GM18909 (cell line): ENCODE data around the gene RNF149.

Source experiments
- ATAC-seq: cut with Tn5 transposase; IDR thresholded peaks from one replicate; pipeline ENCODE4 v1.9.1; 2021; ENCODE audit warnings: mild to moderate bottlenecking; ENCODE audit not compliant: unreplicated experiment, poor library complexity

Gene RNF149

GRCh38 chr2:101300164-101300563 is 8.3 kb downstream of the RNF149 start:
- no peak for ATAC-seq

GRCh38 chr2:101299604-101300003 is 8.9 kb downstream of the RNF149 start:
- no peak for ATAC-seq

DNA sequence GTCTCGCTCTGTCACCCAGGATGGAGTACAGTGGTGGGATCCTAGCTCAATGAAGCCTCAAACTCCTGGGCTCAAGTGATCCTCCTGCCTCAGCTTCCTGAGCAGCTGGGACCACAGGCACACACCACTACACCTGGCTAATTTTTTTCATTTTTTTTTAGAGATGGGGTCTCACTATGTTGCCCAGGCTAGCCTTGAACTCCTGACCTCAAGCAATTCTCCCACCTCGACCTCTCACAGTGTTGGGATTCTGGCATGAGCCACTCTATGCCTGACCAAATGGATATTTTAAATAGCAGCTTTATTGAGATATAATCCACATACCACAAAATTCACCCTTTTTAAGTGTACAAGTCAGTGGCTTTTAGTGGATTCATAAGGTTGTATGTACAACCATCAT is 11.1 kb downstream of the RNF149 start:
- ATAC-seq: no peak

- ATAC-seq: no peak
These were observed 12.1 kb downstream of the RNF149 start for GRCh38 chr2:101296371-101296770.

- no peak for ATAC-seq
These were observed 12.6 kb downstream of the RNF149 start for GRCh38 chr2:101295895-101296294.

DNA sequence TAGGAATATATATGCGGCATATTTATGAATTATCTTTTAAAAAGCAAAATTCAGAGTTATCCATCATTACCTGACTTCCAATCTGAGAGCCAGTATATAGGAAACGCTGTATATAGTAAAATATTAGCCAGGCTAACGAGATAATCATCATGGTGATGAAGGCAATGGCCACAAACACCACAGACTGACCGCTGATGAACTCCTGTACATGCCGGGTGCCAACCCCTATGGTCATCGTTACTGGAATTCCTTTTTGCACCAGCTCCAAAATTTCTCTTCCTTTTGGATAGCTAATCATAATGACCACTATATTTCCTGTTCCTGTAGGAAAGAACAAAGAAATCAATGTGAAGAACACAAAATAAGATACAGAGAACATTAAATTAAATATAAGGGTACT is 13.6 kb downstream of the RNF149 start:
- no peak for ATAC-seq

DNA sequence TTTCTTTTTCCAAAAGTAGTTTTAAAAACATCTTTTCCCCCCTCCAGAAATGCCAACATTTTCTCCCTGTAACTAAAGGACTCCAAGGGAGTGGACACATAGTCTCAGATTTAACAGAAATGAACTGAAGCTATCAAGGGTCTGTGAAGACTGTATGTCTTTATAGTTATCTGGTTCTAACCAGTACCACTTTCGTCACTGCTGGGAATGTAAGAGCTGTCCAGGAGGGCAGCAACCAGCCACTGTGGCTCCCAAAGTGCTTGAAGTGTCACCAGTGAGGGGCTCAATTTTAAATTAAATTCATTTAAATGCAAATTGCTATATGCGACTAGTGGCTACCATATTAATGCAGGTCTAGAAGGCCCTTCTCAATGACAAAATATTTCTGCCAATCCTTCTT is 15.0 kb downstream of the RNF149 start:
- no peak for ATAC-seq

DNA sequence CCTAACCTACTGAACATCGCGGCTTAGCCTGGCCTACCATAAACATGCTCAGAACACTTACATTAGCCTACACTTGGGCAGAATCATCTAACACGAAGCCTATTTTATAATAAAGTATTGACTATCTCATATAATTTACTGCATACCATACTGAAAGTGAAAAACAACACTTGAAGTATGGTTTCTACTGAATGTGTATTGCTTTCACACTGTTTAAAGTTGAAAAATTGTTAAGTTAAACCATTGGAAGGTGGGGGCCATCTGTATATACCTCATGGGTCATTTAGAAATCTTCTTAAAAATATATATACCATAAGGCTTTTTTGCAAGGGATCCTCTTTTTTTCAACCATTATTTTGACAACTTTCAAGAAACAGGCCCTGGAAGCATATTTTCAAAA is 16.5 kb downstream of the RNF149 start:
- no peak for ATAC-seq

DNA sequence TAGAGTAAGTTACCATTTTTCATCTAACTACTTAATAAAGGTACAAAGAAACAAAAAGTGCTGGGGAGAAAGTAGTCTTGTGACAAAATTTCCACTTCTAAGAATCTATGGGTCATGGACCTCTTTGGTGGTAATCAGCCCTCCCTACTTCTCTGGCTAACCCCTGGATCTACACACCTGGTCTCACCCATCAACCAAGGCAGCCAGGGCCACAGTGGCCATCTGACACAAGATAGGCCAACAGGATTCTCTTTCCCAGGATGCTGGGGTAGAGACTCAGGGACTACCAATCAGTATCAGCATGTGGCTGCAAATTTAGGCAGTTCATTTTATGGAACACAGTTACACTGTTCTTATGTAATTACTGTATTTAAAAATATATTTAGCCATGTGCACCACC is 17.8 kb downstream of the RNF149 start:
- ATAC-seq: no peak

DNA sequence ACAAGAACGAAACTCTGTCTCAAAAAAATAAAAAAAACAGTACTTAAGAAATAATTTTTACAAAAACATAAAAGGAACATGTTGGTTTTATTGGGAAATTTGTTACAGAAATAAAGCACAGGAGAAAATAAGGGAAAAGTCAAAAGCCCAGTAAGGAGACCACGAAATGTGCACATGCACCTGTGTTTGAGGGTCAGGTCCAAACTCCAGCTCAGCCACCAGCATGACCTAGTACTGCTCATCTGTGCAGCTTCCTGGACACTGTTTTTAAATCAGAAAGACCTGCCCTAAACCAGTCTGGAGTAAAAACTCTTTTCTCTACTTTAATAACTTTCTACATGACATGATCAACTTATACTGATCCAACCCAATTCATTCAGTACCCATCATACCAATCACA is 21.2 kb downstream of the RNF149 start:
- no peak for ATAC-seq

DNA sequence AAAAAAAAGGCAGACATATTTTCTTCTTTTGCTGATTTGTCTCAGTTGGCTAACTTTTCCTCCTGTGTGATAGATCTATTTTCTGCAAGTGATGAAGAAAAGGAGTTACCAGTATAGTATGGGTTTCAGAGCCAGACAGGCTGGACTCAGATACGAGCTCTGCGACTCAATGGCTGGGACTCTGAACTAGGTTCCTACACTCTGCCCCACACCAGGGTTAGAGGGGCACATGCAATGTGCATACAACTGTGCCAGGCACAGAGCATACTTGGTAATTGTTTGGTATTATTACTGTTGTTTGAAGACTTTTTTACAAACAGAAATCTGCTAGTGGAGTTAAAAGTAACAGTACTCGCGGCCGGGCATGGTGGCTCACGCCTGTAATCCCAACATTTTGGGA is 21.8 kb downstream of the RNF149 start:
- no peak for ATAC-seq

- no peak for ATAC-seq
These were observed 25.5 kb downstream of the RNF149 start for GRCh38 chr2:101282980-101283379.

DNA sequence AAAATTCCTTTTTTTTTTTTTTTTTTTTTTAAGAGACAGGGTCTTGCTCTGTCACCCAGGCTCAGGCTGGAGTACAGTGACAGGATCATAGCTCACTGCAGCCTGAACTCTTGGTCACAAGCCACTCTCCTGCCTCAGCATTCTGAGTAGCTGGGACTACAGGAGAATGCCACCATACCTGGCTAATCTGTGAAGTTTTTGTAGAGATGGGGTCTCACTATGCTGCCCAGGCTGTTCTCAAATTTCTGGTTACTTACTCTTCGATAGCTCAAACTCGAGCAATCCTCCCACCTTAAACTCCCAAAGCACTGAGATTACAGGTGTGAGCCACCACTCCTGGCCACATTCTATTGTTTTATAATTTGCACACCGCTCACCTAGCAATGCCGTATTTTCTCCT is 27.0 kb downstream of the RNF149 start:
- no peak for ATAC-seq

DNA sequence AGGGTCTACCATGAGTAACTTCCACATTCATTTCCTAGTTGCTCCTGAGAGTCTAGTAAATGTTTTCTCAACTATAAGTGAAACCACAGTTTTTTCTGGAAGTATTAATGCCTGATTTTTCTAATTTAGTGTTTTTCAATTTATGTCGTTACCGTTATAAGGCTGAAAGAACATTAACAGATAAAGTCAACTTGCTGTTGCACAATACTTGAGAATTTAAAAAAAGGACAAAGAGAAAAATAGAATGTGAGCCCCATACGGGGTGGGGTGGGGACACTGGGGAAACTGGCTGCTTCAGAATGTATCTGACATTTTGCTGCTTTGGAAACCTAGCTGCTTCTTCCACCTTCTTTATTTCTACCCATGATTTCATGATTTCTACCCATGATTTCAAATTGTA is 29.6 kb downstream of the RNF149 start:
- no peak for ATAC-seq

DNA sequence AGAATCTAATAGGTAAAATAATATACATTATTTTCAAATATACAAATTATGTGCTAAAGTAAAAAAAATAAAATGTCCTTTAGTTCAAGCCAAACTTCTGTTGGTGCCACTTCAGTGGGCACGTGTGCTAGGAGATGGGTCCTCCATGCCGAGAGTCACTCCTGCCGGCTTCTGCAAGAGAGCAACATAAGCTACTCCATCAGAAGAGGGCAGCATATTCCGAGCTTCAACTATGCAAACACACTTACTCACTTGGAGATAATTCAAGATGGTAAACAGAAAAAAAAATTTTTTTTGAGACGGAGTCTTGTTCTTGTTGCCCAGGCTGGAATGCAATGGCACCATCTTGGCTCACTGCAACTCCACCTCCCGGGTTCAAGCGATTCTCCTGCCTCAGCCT is 31.4 kb downstream of the RNF149 start:
- no peak for ATAC-seq

GRCh38 chr2:101274142-101274541 is 34.4 kb downstream of the RNF149 start:
- no peak for ATAC-seq

GRCh38 chr2:101273056-101273455 is 35.4 kb downstream of the RNF149 start:
- no peak for ATAC-seq

GRCh38 chr2:101272045-101272784 is 36.3 kb downstream of the RNF149 start:
- peak; percentile 75 for ATAC-seq

- ATAC-seq: no peak
These were observed 37.7 kb downstream of the RNF149 start for GRCh38 chr2:101270700-101271259.

- peak; percentile 68 for ATAC-seq
These were observed 40.5 kb downstream of the RNF149 start for GRCh38 chr2:101267671-101268656.

GRCh38 chr2:101265893-101266499 is 42.5 kb downstream of the RNF149 start:
- ATAC-seq: no peak
